AG08395 (cell line): ENCODE data around the gene AKT3.
"Not testable (repeated sequence)": the region's sequence is repeated elsewhere in the genome, so short reads cannot be mapped to it uniquely, and the experiment has no call there.

ENCODE experiments used
- DNase-seq: peaks from one replicate; pipeline ENCODE4 v3.0.0; 2012; ENCODE audit warnings: mixed read lengths, low spot score

AKT3 gene

GRCh38 chr1:243783714-243784113 lies 66.3 kb downstream of the AKT3 start:
- no peak for DNase-seq

- DNase-seq = not testable (repeated sequence)
These were observed 77.5 kb downstream of the AKT3 start for GRCh38 chr1:243772361-243773050.

GRCh38 chr1:243770860-243771259 lies 79.2 kb downstream of the AKT3 start:
- no peak for DNase-seq

- DNase-seq = no peak
These were observed 84.4 kb downstream of the AKT3 start for GRCh38 chr1:243765676-243766075.

GRCh38 chr1:243763806-243764205 lies 86.2 kb downstream of the AKT3 start:
- no peak for DNase-seq

GRCh38 chr1:243758647-243759046 lies 91.4 kb downstream of the AKT3 start:
- DNase-seq = no peak

GRCh38 chr1:243756529-243756928 lies 93.5 kb downstream of the AKT3 start:
- DNase-seq = no peak

GRCh38 chr1:243754348-243754747 lies 95.7 kb downstream of the AKT3 start:
- no peak for DNase-seq

GRCh38 chr1:243751506-243751905 lies 98.5 kb downstream of the AKT3 start:
- no peak for DNase-seq

- peak; percentile 65 for DNase-seq
These were observed 101.2 kb downstream of the AKT3 start for GRCh38 chr1:243748706-243749283.

GRCh38 chr1:243748227-243748626 lies 101.8 kb downstream of the AKT3 start:
- no peak for DNase-seq

GRCh38 chr1:243746751-243747150 lies 103.3 kb downstream of the AKT3 start:
- no peak for DNase-seq

GRCh38 chr1:243745356-243745755 lies 104.7 kb downstream of the AKT3 start:
- peak; percentile 18 for DNase-seq

- peak; percentile 51 for DNase-seq
These were observed 107.2 kb downstream of the AKT3 start for GRCh38 chr1:243742819-243743218.

GRCh38 chr1:243740255-243740999 lies 109.6 kb downstream of the AKT3 start:
- DNase-seq = no peak

- no peak for DNase-seq
These were observed 110.6 kb downstream of the AKT3 start for GRCh38 chr1:243739335-243740003.

- no peak for DNase-seq
These were observed 112.0 kb downstream of the AKT3 start for GRCh38 chr1:243738020-243738419.

- no peak for DNase-seq
These were observed 114.6 kb downstream of the AKT3 start for GRCh38 chr1:243735457-243735856.

- DNase-seq = no peak
These were observed 115.7 kb downstream of the AKT3 start for GRCh38 chr1:243734308-243734695.

- no peak for DNase-seq
These were observed 116.3 kb downstream of the AKT3 start for GRCh38 chr1:243733670-243734307.

GRCh38 chr1:243732637-243733036 lies 117.4 kb downstream of the AKT3 start:
- no peak for DNase-seq

GRCh38 chr1:243731974-243732625 lies 117.9 kb downstream of the AKT3 start:
- DNase-seq = no peak
